ELR (cell line): ENCODE results near the gene RXFP1.

Experiments used
- DNase-seq: peaks from one replicate; pipeline ENCODE4 v3.0.0-alpha.2; 2015; ENCODE audit warnings: low read depth

RXFP1 gene

DNA sequence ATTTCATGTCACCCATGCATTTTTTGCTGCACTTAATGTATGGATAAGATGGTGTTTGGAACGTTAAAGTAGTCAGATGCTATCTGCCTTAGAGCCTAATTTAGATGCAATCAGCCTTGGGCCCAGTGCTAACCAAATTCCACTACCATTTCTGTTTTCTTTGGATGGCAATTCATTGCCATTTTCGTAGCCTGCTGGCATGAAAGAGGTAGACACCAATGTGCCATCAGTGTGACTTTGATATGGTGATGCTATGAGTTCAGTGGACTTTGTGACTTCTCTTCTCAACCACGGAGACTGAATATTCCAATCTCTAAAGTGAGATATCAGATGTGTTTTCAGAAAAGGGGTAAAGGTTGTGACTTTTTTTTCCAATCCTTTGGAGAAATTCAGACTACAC, 152.0 kb downstream of the RXFP1 start:
- no peak for DNase-seq

DNA sequence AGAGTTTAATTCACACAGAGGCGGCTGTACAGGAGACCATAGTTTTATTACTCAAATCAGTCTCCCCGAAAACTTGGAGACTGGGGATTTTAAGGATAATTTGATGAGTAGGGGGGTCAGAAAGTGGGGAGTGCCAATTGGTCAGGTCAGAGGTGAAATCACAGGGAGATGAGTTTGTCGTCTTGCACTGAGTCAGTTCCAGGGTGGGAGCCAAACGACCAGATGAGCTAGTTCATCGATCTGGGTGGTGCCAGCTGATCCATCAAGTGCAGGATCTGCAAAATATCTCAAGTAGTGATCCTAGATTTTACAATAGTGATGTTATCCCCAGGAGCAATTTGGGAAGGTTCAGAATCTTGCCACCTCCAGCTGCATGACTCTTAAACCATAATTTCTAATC, 154.4 kb downstream of the RXFP1 start:
- DNase-seq: no peak

DNA sequence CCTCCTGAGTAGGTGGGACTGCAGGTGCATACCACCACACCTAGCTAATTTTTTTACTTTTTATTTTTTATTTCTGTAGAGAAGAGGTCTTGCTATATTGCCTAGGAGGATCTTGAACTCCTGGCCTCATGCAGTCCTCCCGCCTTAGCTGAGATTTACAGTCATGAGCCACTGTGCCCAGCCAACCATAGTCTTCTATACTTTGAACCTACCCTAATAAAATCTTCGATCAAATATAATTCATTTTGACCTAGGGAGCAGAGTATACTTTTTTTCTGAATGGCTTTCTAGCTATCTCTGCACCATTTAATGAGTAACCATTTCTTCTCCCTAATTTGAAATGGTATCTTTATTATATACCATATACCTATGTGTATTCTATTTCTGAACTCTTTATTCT, 157.1 kb downstream of the RXFP1 start:
- no peak for DNase-seq

DNA sequence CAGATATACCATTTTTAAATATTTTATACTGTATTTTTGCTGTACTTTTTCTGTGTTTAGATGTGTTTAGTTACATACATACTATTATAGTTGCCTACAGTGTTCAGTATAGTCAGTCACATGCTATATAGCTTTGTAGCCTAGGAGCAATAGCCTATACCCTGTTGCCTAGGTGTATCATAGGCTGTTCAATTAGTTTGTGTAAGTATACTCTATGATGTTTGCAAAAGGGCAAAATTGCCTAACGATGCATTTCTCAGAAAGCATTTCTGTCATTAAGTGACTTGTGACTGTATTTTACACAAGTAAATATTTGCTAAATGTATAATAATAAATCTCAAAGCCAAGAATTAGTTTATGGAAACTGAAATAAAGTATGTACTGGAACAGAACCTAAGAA, 159.9 kb downstream of the RXFP1 start:
- DNase-seq: no peak

DNA sequence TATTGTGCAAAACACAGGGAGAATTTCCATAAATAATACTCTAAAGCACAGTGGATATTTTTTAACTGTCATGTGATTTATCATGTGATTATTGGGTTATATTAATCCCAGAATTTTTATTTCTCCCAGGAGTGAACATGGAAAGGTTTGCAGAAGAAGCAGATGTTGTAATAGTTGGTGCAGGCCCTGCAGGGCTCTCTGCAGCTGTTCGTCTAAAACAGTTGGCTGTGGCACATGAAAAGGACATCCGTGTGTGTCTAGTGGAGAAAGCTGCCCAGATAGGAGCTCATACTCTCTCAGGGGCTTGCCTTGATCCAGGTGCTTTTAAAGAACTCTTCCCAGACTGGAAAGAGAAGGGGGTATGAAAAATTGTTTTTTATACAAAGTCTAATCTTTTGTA, 160.4 kb downstream of the RXFP1 start:
- DNase-seq: no peak

DNA sequence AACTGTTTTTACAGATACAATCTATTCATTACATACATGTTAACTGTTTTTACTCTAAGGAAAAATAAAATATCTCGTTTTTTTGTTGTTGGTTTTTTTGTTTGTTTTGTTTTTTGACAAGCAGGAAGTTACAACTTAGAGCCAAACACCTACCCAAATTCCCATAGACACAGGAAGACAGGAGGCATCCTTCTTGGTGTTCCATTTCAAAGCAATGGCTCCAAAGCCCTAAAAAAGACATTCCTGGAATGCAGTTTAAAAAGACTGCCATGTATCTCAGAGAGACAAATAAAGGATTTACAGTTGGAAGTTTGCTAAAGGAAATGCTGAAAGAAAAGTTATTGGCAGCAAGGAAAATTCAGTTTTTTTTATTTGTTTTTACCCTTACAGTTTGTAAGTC, 167.1 kb downstream of the RXFP1 start:
- DNase-seq: no peak
